HEK293 (cell line): Measurements from ENCODE around the gene HOXA10.

Source experiments
- CTCF ChIP-seq: fragments of 450-650 bp; formaldehyde crosslinking; IDR thresholded peaks from 2 replicates; pipeline ENCODE4 v1.5.1; 2016; ENCODE audit warnings: missing biosample characterization, missing genetic modification characterization
- GLI4 ChIP-seq: fragments of 450-650 bp; formaldehyde crosslinking; IDR thresholded peaks from 2 replicates; pipeline ENCODE4 v1.5.1; 2016; ENCODE audit warnings: missing biosample characterization, missing genetic modification characterization
- PRDM2 ChIP-seq: fragments of 450-650 bp; formaldehyde crosslinking; IDR thresholded peaks from 2 replicates; pipeline ENCODE4 v1.5.1; 2016; ENCODE audit warnings: missing biosample characterization, missing genetic modification characterization, borderline replicate concordance
- SALL2 ChIP-seq: fragments of 450-650 bp; formaldehyde crosslinking; IDR thresholded peaks from 2 replicates; pipeline ENCODE4 v1.5.0; 2017; ENCODE audit warnings: missing biosample characterization, mild to moderate bottlenecking, missing genetic modification characterization, borderline replicate concordance
- ZBTB21 ChIP-seq: fragments of 450-650 bp; formaldehyde crosslinking; IDR thresholded peaks from 2 replicates; pipeline ENCODE4 v1.5.1; 2017; ENCODE audit warnings: missing biosample characterization, missing genetic modification characterization
- ZBTB26 ChIP-seq: fragments of 450-650 bp; formaldehyde crosslinking; optimal IDR thresholded peaks from 2 replicates; pipeline ENCODE3; 2016; ENCODE audit warnings: missing biosample characterization, mild to moderate bottlenecking, missing genetic modification characterization
- ZNF211 ChIP-seq: fragments of 450-650 bp; formaldehyde crosslinking; IDR thresholded peaks from 2 replicates; pipeline ENCODE4 v1.5.1; 2016; ENCODE audit warnings: low read depth, missing biosample characterization, missing genetic modification characterization
- ZNF324 ChIP-seq: fragments of 450-650 bp; formaldehyde crosslinking; IDR thresholded peaks from 2 replicates; pipeline ENCODE4 v1.5.1; 2016; ENCODE audit warnings: missing biosample characterization, missing genetic modification characterization
- ZNF335 ChIP-seq: fragments of 450-650 bp; formaldehyde crosslinking; conservative IDR thresholded peaks from 2 replicates; pipeline ENCODE4 v1.5.1; 2016; ENCODE audit warnings: missing biosample characterization, missing genetic modification characterization
- ZNF433 ChIP-seq: fragments of 450-650 bp; formaldehyde crosslinking; IDR thresholded peaks from 2 replicates; pipeline ENCODE4 v1.5.1; 2016; ENCODE audit warnings: missing biosample characterization, missing genetic modification characterization, low read depth
- ZNF639 ChIP-seq: fragments of 450-650 bp; formaldehyde crosslinking; IDR thresholded peaks from 2 replicates; pipeline ENCODE4 v1.5.1; 2016; ENCODE audit warnings: missing biosample characterization, missing genetic modification characterization

- no peak for TF ChIP-seq PRDM2 (tag by site-specific recombination)
- no peak for TF ChIP-seq ZNF211 (tag by site-specific recombination)
- TF ChIP-seq CTCF (tag by site-specific recombination) = no peak
- no peak for TF ChIP-seq ZBTB21 (tag by site-specific recombination)
- no peak for TF ChIP-seq ZNF324 (tag by site-specific recombination)
- TF ChIP-seq ZBTB26 (tag by site-specific recombination) = no peak
- no peak for TF ChIP-seq ZNF433 (tag by site-specific recombination)
- no peak for TF ChIP-seq GLI4 (tag by site-specific recombination)
- peak; percentile 15; the same call in 1 of the 2 replicates for TF ChIP-seq ZNF639 (tag by site-specific recombination)
- no peak for TF ChIP-seq SALL2 (tag by site-specific recombination)
- no peak for TF ChIP-seq ZNF335 (tag by site-specific recombination)
These were observed 30.0 kb downstream of the HOXA10 start for GRCh38 chr7:27143950-27144780.
